PFSK-1 (cell line): ENCODE results near the gene TMEM184B.

Experiments used
- REST ChIP-seq, 2 experiments: IDR thresholded peaks; 2 replicates each; pipeline versions ENCODE4 v1.6.1 to v1.8.0; 2011 to 2012; ENCODE audit warnings: low read depth in 2 of 2, low read length in 2 of 2, control low read depth in 1 of 2, inconsistent platforms in 1 of 2, mild to moderate bottlenecking in 1 of 2, moderate library complexity in 1 of 2; ENCODE audit not compliant: insufficient read depth in 1 of 2
- TAF1 ChIP-seq: IDR thresholded peaks from 2 replicates; pipeline ENCODE4 v1.6.1; 2012; ENCODE audit warnings: low read length, control low read depth, borderline replicate concordance; ENCODE audit not compliant: insufficient read depth

- no peak for TF ChIP-seq REST (IDR thresholded peaks at IDR 0.05; ENCODE audit: insufficient read depth in 1 of 2, low read depth in 2 of 2, low read length in 2 of 2)
- TF ChIP-seq TAF1 = no peak
Observed at GRCh38 chr22:38171927-38172831, 100.6 kb downstream of the TMEM184B start.
